ENCODE data around the gene TEX11. TPM values are rescaled to one million over a fixed set of nuclear protein-coding genes. Genes with fewer than 3 reads are reported as not detected.
"Not testable (repeated sequence)": the region's sequence is repeated elsewhere in the genome, so short reads cannot be mapped to it uniquely, and the experiment has no call there.

TEX11 gene
- total RNA-seq, 1 donor from 2014 or later, result not detected

GRCh38 chrX:70635227-70635626 lies 273.3 kb downstream of the TEX11 start:
- H3K36me3 ChIP-seq (ENCODE audit: control insufficient read depth, insufficient read depth, low read length), result no peaks in the 10 kb centered on the region
- no peak overlapping the region for H3K4me3 ChIP-seq (ENCODE audit: low read depth, low read length)
- DNase-seq (ENCODE audit: low read depth), result no peak
- H3K27me3 ChIP-seq (ENCODE audit: control insufficient read depth, insufficient read depth, low read length), result no peaks in the 10 kb centered on the region
- TF ChIP-seq CTCF (IDR thresholded peaks at IDR 0.05; ENCODE audit: insufficient read depth, low read length, poor library complexity, severe bottlenecking), result no peak

- Histone ChIP-seq H3K27me3 (ENCODE audit: control insufficient read depth, insufficient read depth, low read length) (no peaks in the 10 kb centered on the region), H3K36me3 (ENCODE audit: control insufficient read depth, insufficient read depth, low read length) (no peaks in the 10 kb centered on the region), H3K4me3 (ENCODE audit: low read depth, low read length) (no peak overlapping the region)
- DNase-seq (ENCODE audit: low read depth), result no peak
- TF ChIP-seq CTCF (IDR thresholded peaks at IDR 0.05; ENCODE audit: insufficient read depth, low read length, poor library complexity, severe bottlenecking), result no peak
These were observed 286.8 kb downstream of the TEX11 start for GRCh38 chrX:70621743-70622142.

- TF ChIP-seq CTCF (IDR thresholded peaks at IDR 0.05; ENCODE audit: insufficient read depth, low read length, poor library complexity, severe bottlenecking), result no peak
- no peaks in the 10 kb centered on the region for H3K36me3 ChIP-seq (ENCODE audit: control insufficient read depth, insufficient read depth, low read length)
- no peak overlapping the region for H3K4me3 ChIP-seq (ENCODE audit: low read depth, low read length)
- DNase-seq (ENCODE audit: low read depth), result no peak
- H3K27me3 ChIP-seq (ENCODE audit: control insufficient read depth, insufficient read depth, low read length), result no peaks in the 10 kb centered on the region
These were observed 290.0 kb downstream of the TEX11 start for GRCh38 chrX:70618467-70618866.

- no peaks in the 10 kb centered on the region for H3K36me3 ChIP-seq (ENCODE audit: control insufficient read depth, insufficient read depth, low read length)
- no peak for TF ChIP-seq CTCF (IDR thresholded peaks at IDR 0.05; ENCODE audit: insufficient read depth, low read length, poor library complexity, severe bottlenecking)
- no peaks in the 10 kb centered on the region for H3K27me3 ChIP-seq (ENCODE audit: control insufficient read depth, insufficient read depth, low read length)
- no peak for DNase-seq (ENCODE audit: low read depth)
- no peak overlapping the region for H3K4me3 ChIP-seq (ENCODE audit: low read depth, low read length)
These were observed 295.2 kb downstream of the TEX11 start for GRCh38 chrX:70613295-70613694.

GRCh38 chrX:70605352-70605751 lies 303.2 kb downstream of the TEX11 start:
- H3K4me3 ChIP-seq (ENCODE audit: low read depth, low read length), result no peak overlapping the region
- no peaks in the 10 kb centered on the region for H3K27me3 ChIP-seq (ENCODE audit: control insufficient read depth, insufficient read depth, low read length)
- no peaks in the 10 kb centered on the region for H3K36me3 ChIP-seq (ENCODE audit: control insufficient read depth, insufficient read depth, low read length)
- TF ChIP-seq CTCF (IDR thresholded peaks at IDR 0.05; ENCODE audit: insufficient read depth, low read length, poor library complexity, severe bottlenecking), result no peak
- no peak for DNase-seq (ENCODE audit: low read depth)

GRCh38 chrX:70592091-70592490 lies 316.4 kb downstream of the TEX11 start:
- Histone ChIP-seq H3K36me3 (ENCODE audit: control insufficient read depth, insufficient read depth, low read length) (no peaks in the 10 kb centered on the region), H3K4me3 (ENCODE audit: low read depth, low read length) (no peak overlapping the region), H3K27me3 (ENCODE audit: control insufficient read depth, insufficient read depth, low read length) (no peaks in the 10 kb centered on the region)
- peak; percentile 16 for DNase-seq (ENCODE audit: low read depth)
- TF ChIP-seq CTCF (IDR thresholded peaks at IDR 0.05; ENCODE audit: insufficient read depth, low read length, poor library complexity, severe bottlenecking), result no peak

- not testable (repeated sequence) for H3K4me3 ChIP-seq (ENCODE audit: low read depth, low read length); DNase-seq (ENCODE audit: low read depth); H3K27me3 ChIP-seq (ENCODE audit: control insufficient read depth, insufficient read depth, low read length); H3K36me3 ChIP-seq (ENCODE audit: control insufficient read depth, insufficient read depth, low read length)
These were observed 321.4 kb downstream of the TEX11 start for GRCh38 chrX:70587158-70587557.
